ENCODE data around the gene LRRC71.

Gene LRRC71

GRCh38 chr1:156949127-156949526 lies 28.7 kb downstream of the LRRC71 start:
- DNase-seq, result no peak

DNA sequence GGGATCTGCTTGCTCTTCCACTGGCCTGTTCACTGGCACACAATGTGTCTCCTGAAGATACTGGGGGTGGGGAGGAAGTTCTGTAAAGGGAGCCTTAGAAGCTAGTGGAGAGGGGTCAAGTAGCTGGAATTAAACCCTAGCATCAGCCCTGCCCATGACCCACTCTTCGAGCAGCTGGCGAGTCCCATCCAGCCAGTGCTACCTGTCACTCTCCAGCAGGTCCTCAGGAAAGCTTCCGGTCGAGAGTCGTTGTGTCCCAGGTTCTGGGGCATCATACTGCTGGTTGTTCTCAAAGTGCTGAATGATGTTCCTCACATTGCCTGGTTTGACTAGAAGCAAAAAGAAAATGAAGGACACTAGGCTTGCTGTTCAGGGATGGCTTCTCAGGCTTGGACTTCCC lies 30.9 kb downstream of the LRRC71 start:
- no peak for DNase-seq

GRCh38 chr1:156953571-156953970 lies 33.1 kb downstream of the LRRC71 start:
- DNase-seq, result no peak

DNA sequence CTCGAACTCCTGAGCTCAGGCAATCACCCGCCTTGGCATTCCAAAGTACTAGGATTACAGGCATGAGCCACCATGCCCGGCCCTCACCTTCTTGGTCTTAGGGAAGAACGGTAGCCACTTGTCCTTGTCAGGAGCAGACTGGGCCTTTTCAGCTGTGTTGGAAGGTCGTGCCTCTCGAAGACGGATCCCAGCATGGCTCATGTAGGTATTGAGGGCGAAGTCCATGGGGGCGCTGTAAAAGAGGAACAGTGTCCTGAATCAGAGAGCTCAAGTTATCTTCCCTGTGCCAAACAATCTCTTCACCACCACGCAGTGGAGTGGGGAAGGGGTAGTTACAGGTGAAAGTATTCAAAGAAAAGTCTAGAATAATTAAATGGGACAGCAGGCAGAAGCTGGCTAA lies 35.9 kb downstream of the LRRC71 start:
- DNase-seq, result no peak

DNA sequence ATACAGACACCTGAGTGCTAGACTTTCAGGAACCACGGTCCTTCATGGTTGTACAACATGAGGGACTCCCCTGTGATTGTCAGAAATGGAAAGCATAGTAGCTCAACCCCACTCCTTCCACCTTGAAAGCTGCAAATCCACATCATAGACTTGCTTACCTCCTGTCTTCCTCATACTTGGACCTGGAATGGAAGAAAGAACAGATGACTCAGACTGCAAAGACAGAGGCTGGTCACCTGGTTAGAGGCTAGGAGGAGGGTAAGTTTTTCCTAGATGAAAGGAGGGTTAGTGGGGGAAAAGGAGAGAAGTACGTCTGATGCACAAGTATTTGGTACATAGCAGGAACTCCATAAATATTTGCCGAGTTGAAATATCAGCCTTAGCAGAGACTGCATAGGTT lies 37.2 kb downstream of the LRRC71 start:
- no peak for DNase-seq

GRCh38 chr1:156958247-156958714 lies 37.8 kb downstream of the LRRC71 start:
- no peak for DNase-seq

DNA sequence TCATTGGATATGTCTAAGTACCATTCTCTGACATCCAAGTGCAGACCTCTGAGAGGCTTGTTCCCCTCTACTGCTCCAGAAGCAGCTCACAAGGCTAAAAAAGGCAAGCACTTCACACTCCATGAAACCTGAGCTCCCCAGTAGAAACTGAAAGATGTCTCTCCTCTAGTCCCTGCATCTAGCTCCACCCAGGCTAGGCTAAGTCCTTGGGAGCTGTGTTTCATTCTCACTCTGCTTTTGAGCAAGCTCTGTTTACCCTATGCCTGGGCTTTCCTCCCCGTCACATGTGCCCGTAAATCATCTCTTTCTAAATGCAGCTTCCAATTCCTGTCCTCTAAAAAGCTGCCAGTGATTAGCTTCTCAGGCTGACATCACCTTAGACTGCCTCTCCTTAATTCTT lies 39.0 kb downstream of the LRRC71 start:
- DNase-seq, result no peak

DNA sequence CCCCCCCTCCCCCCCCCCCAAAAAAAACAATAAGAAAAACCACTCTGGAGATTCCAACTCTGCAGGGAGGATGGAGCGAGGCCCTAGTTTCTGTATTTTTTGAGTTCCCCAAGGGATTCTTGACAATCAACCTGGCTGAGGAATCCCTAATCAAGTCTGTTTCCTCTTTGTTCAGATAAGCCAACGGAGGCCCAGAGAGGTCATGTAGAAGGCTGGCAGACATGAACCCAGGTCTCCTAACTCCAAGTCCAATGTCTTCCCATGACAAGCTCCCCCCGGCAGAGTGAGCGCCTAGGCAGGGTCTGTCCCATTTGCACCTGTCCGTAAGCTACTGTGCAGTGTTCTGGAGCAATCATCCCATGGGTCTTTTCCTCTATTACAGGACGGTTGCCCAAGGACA lies 39.5 kb downstream of the LRRC71 start:
- no peak for DNase-seq

GRCh38 chr1:156961709-156962108 lies 41.3 kb downstream of the LRRC71 start:
- DNase-seq, result no peak

GRCh38 chr1:156963621-156964020 lies 43.2 kb downstream of the LRRC71 start:
- DNase-seq, result no peak

DNA sequence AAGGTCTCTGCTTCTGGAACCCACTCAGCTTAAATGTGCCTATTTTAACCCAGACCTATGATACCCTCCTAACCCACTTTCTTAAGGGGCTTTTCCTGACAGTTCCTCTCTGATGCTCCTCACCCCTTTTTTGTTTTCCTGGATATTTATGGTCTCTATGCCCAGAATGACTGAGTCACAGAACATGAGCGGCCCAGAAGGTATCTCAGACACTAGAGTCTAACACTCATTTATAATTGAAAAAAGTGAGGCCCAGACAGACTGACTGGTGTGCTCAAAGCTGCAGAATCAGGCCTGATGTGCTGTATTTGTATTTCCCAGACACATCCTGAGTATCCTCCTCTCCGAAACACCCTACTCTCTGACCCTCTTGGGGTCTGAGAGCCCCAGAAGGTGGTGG lies 44.0 kb downstream of the LRRC71 start:
- no peak for DNase-seq

- DNase-seq, result no peak
These were observed 49.1 kb downstream of the LRRC71 start for GRCh38 chr1:156969496-156969895.

DNA sequence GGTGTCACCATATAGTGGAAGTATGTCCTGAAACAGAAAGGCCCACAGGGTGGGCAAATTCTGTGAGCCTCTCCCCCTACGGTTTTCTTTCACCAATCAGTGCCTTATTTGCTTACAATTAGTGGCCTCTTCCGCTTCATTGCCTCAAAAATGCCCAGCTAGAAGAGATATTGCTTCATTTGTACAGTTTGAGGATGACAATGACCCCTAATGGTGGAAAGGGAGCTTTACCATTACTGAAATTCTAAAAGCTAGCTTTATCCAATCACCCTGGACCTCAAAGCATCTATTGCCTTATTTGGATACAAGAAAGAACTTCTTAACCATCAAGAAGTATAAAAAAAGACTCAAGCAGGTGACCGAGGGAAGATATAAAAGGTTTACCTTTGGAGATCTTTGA lies 49.6 kb downstream of the LRRC71 start:
- no peak for DNase-seq

DNA sequence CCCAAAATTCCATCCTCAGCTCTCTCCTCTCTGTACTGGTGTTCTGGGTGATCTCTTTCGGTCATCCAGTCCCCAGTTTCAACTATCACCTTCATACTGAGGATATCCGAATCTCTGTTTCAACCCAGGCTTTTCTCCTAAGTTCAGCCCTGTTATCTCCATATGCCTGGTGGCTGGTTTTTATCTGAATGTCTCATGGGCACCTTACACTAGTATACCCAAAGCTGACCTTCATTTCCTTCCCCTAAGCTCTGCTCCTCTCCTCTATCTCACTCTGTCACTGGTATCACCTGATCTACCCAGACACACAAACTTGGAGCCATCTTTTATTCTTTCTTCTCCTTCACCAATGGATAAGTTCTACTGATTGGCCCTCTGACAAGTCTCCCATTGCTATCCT lies 53.0 kb downstream of the LRRC71 start:
- no peak for DNase-seq

DNA sequence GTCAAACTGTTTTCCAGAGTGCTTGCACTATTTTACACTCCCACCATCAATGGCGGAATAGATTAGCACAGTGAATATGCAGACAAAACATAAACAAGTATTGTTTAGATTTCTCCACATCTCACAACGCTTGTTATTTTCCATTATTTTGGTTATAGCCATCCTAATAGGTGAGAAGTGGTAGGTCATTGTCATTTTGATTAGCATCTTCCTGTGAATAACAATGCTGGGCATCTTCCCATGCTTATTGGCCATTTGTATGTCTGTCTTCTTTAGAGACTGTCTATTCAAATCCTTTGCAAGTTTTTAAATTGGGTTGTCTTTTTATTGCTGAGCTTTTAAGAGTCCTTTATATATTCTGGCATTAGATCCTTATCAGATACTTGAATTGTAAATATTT lies 54.7 kb downstream of the LRRC71 start:
- no peak for DNase-seq

DNA sequence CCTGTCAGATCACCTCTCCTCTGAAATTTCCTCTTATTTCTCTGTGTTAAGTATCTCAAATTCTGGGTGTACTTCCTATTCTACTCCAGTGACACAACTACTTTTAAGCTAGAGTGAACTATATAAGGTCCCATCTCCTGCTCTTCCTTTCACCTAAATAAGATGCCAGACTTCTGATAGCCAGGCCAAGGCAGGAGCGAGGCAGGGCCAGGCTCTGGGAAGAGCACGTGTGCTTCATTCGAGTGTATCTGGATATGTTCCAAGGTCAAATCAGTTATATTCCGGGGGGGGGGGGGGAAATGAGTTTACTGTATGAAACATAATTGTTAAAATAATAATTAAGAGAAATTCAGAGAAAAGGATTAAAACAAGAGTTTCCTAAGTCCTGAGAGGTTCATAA lies 60.1 kb downstream of the LRRC71 start:
- no peak for DNase-seq
